Stimulated activated effector memory CD8-positive, alpha-beta T cell treated with anti-CD3 and anti-CD28 coated beads, Interleukin-12 subunit alpha, Interleukin-12 subunit beta, amount 100 ng/mL, for 72 hours (primary cell): Measurements from ENCODE around the gene DDX24.

Experiments
- ATAC-seq: fragments of 150-1000 bp; cut with Tn5 transposase; 2 replicates; pipeline ENCODE4 v1.10.0; 2021
- DNase-seq, 2 donors: peaks; one replicate each; pipeline ENCODE4 v3.0.0; 2021 to 2022; ENCODE audit warnings: low spot score in 2 of 2
- H3K27ac Mint-ChIP-seq: one replicate; pipeline ENCODE4 v1.8.0; 2022; ENCODE audit warnings: mild to moderate bottlenecking, mixed read lengths
- H3K36me3 Mint-ChIP-seq: one replicate; pipeline ENCODE4 v1.8.0; 2022; ENCODE audit warnings: mild to moderate bottlenecking, mixed read lengths
- H3K4me1 Mint-ChIP-seq: one replicate; pipeline ENCODE4 v1.8.0; 2022; ENCODE audit warnings: mixed read lengths
- H3K4me3 Mint-ChIP-seq: one replicate; pipeline ENCODE4 v1.8.0; 2022; ENCODE audit warnings: mild to moderate bottlenecking, mixed read lengths
- H3K9me3 Mint-ChIP-seq: one replicate; pipeline ENCODE4 v1.8.0; 2022; ENCODE audit warnings: mixed read lengths

Gene DDX24

GRCh38 chr14:94080621-94081385 lies at the start of gene DDX24, which contains the start of gene IFI27L1:
Gene DDX24 (minus strand): TSS chr14:94081202. CDS start chr14:94079742, 1,460 bp downstream.
Gene IFI27L1 (plus strand): TSS chr14:94081310. CDS start chr14:94096938, 15,628 bp downstream.
- Mint-ChIP-seq H3K9me3 (no peaks in the 10 kb centered on the region), H3K4me1 (peaks cover 38% of the 10 kb centered on the region), H3K4me3 (peak within 1 kb of the TSS; percentile 100), H3K27ac (peak within 1 kb of the TSS; percentile 100), H3K36me3 (peaks cover 53% of the 10 kb centered on the region)
- DNase-seq (peak; percentile 92 to 96), ATAC-seq (peak; percentile 99)

DNA sequence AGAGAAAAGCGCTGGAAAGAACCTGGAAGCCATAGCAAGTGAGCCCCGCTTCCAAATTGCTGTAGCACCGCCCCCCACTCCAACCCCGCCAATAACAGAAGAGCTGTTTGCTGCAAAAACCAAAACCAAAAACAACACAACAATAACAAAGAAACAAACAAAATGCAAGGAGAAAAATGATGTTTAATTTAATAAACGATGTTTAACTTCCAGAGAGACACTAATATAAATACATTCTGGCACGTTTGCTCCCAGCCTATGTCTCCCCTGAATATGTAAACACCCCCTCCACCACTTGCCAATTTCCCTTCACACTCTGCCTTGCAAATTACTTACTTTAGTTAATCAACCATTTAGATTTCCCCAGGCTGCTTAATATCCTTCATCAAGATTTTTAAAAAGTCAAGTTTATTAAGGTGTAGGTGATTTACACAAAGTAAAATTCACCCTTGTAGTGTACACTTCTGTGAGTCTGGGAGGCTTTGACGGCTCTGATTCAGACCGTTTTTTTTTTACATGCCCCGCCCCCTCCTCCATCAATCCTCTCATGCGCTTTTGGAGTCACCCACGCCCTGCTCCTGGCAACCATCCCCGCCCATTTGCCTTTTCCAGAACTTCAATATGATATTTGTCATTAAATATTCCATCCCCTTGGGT lies 48.9 kb upstream of the DDX24 start:
- ATAC-seq (peak; percentile 47), DNase-seq (peak in 1 of 2 donors; percentile 64)
- no peaks in the 10 kb centered on the region for H3K36me3 Mint-ChIP-seq
- peaks cover 20% of the 10 kb centered on the region for H3K4me1 Mint-ChIP-seq
- H3K27ac Mint-ChIP-seq, result peak overlapping the region; percentile 91
- no peaks in the 10 kb centered on the region for H3K9me3 Mint-ChIP-seq
- H3K4me3 Mint-ChIP-seq, result peak overlapping the region; percentile 91

GRCh38 chr14:94129111-94129757 lies 48.2 kb upstream of the DDX24 start, which contains the start of gene IFI27L2:
Gene IFI27L2 (minus strand): TSS chr14:94129604. CDS start chr14:94129564, 40 bp downstream.
- DNase-seq (peak; percentile 30 to 75), ATAC-seq (peak; percentile 96)
- H3K4me3 Mint-ChIP-seq, result peak within 1 kb of the TSS; percentile 91
- H3K9me3 Mint-ChIP-seq, result no peaks in the 10 kb centered on the region
- peaks cover 20% of the 10 kb centered on the region for H3K4me1 Mint-ChIP-seq
- H3K36me3 Mint-ChIP-seq, result no peaks in the 10 kb centered on the region
- peak within 1 kb of the TSS; percentile 91 for H3K27ac Mint-ChIP-seq

GRCh38 chr14:94128216-94128839 lies 47.3 kb upstream of the DDX24 start:
- no peaks in the 10 kb centered on the region for H3K36me3 Mint-ChIP-seq
- peak overlapping the region; percentile 91 for H3K27ac Mint-ChIP-seq
- H3K4me1 Mint-ChIP-seq, result peaks cover 20% of the 10 kb centered on the region
- DNase-seq (no peak), ATAC-seq (no peak)
- peak overlapping the region; percentile 91 for H3K4me3 Mint-ChIP-seq
- no peaks in the 10 kb centered on the region for H3K9me3 Mint-ChIP-seq

GRCh38 chr14:94127330-94127729 lies 46.3 kb upstream of the DDX24 start:
- peaks cover 20% of the 10 kb centered on the region for H3K4me1 Mint-ChIP-seq
- ATAC-seq, result no peak
- H3K27ac Mint-ChIP-seq, result peak overlapping the region; percentile 58
- H3K4me3 Mint-ChIP-seq, result no peak overlapping the region
- H3K36me3 Mint-ChIP-seq, result no peaks in the 10 kb centered on the region
- H3K9me3 Mint-ChIP-seq, result no peaks in the 10 kb centered on the region
- DNase-seq, result no peak

GRCh38 chr14:94126800-94127199 lies 45.8 kb upstream of the DDX24 start:
- Mint-ChIP-seq H3K4me3 (no peak overlapping the region), H3K27ac (peak overlapping the region; percentile 15), H3K36me3 (no peaks in the 10 kb centered on the region), H3K9me3 (no peaks in the 10 kb centered on the region), H3K4me1 (peaks cover 20% of the 10 kb centered on the region)
- no peak for DNase-seq
- ATAC-seq, result no peak

GRCh38 chr14:94126419-94126677 lies 45.3 kb upstream of the DDX24 start:
- peak overlapping the region; percentile 15 for H3K27ac Mint-ChIP-seq
- ATAC-seq, result no peak
- peaks cover 20% of the 10 kb centered on the region for H3K4me1 Mint-ChIP-seq
- H3K4me3 Mint-ChIP-seq, result no peak overlapping the region
- H3K36me3 Mint-ChIP-seq, result no peaks in the 10 kb centered on the region
- no peaks in the 10 kb centered on the region for H3K9me3 Mint-ChIP-seq
- no peak for DNase-seq

GRCh38 chr14:94125659-94126418 lies 44.8 kb upstream of the DDX24 start:
- Mint-ChIP-seq H3K9me3 (no peaks in the 10 kb centered on the region), H3K27ac (peak overlapping the region; percentile 15), H3K4me3 (no peak overlapping the region), H3K4me1 (peaks cover 20% of the 10 kb centered on the region), H3K36me3 (no peaks in the 10 kb centered on the region)
- no peak for ATAC-seq
- no peak for DNase-seq

DNA sequence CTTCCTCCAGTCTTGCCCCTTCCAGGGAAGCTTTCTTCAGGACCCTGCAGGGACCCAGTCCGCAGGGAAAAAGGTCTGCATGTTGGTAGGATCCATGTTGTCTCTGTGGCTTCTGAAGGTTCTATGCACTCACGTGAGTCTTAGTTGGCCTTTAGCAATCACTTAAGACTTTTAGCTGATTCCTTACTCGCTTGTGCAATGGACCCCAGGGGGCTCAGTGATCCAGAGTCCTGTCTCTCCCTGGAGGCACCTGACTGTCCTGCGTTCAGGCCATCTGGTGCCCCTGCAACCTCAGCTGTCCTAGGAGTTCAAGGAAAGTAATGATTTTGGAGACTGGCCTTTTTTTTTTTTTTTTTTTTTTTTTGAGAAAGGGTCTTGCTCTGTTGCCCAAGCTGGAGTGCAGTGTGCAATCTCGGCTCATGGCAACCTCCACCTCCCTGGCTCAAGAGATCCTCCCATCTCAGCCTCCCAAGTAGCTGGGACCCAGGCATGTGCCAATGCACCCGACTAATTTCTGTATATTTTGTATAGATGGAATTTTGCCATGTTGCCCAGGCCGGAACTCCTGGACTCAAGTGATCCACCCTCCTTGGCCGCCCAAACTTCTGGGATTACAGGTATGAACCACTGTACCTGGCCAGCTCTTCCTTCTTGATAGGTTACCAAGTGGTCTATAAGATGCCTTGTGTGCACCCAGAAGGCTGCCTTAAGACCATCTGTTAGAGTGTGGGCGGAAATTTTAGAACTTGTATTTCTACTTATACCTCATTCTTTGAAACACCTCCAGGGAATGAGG lies 43.8 kb upstream of the DDX24 start:
- Mint-ChIP-seq H3K27ac (no peak overlapping the region), H3K9me3 (no peaks in the 10 kb centered on the region), H3K4me1 (peaks cover 13% of the 10 kb centered on the region), H3K36me3 (no peaks in the 10 kb centered on the region), H3K4me3 (no peak overlapping the region)
- no peak for ATAC-seq
- no peak for DNase-seq

- H3K4me3 Mint-ChIP-seq, result no peak overlapping the region
- H3K4me1 Mint-ChIP-seq, result peaks cover 6% of the 10 kb centered on the region
- ATAC-seq, result no peak
- no peak for DNase-seq
- no peaks in the 10 kb centered on the region for H3K9me3 Mint-ChIP-seq
- H3K36me3 Mint-ChIP-seq, result no peaks in the 10 kb centered on the region
- no peak overlapping the region for H3K27ac Mint-ChIP-seq
These were observed 42.9 kb upstream of the DDX24 start for GRCh38 chr14:94123868-94124267.

DNA sequence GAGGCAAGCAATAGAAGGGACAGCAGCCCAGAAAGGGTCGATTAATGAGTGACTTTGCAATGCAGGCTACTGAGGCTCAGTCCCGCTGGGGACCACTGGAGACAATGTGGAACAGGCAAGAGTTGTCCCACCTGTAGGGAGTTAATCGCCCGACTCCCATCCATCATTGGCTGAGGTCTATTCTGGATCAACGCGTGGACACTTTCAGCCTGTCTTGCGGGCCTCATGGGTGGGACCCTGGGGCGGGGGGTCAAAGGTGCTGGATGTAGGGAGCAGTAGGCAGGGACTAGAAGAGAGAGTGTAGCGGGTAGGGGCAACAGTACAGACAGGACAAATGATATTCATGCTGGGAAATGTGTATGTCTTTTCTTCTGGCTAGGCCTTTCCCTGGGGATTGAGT lies 42.3 kb upstream of the DDX24 start:
- Mint-ChIP-seq H3K4me1 (peaks cover under 1% of the 10 kb centered on the region), H3K4me3 (no peak overlapping the region), H3K27ac (no peak overlapping the region), H3K9me3 (no peaks in the 10 kb centered on the region), H3K36me3 (no peaks in the 10 kb centered on the region)
- no peak for DNase-seq
- no peak for ATAC-seq

- DNase-seq (no peak), ATAC-seq (no peak)
- Mint-ChIP-seq H3K9me3 (no peaks in the 10 kb centered on the region), H3K27ac (peak overlapping the region; percentile 21), H3K4me1 (peaks cover 5% of the 10 kb centered on the region), H3K36me3 (no peaks in the 10 kb centered on the region), H3K4me3 (no peak overlapping the region)
These were observed 41.4 kb upstream of the DDX24 start for GRCh38 chr14:94122438-94122837.

DNA sequence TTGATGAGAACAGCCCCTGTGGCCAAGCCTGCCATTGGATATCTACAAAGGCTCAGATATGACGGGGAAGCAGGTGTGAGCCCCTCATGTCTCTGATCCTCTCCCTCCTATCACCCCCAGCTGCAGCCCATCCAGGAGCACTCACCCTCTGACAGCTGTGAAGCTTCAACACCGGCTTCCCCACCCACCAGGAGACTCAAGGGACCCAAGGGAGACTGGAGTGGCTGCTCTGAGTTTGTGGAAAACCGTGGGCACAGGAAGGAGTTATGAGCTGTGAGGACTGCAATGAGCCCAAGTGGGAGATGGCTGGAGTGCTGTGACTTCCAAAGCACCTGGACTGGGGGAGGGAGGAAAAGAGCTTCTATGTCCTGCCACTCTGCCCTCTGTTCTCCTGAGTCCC lies 40.5 kb upstream of the DDX24 start:
- H3K4me3 Mint-ChIP-seq, result no peak overlapping the region
- DNase-seq, result no peak
- no peaks in the 10 kb centered on the region for H3K36me3 Mint-ChIP-seq
- H3K27ac Mint-ChIP-seq, result no peak overlapping the region
- no peak for ATAC-seq
- H3K4me1 Mint-ChIP-seq, result peaks cover 5% of the 10 kb centered on the region
- H3K9me3 Mint-ChIP-seq, result no peaks in the 10 kb centered on the region

DNA sequence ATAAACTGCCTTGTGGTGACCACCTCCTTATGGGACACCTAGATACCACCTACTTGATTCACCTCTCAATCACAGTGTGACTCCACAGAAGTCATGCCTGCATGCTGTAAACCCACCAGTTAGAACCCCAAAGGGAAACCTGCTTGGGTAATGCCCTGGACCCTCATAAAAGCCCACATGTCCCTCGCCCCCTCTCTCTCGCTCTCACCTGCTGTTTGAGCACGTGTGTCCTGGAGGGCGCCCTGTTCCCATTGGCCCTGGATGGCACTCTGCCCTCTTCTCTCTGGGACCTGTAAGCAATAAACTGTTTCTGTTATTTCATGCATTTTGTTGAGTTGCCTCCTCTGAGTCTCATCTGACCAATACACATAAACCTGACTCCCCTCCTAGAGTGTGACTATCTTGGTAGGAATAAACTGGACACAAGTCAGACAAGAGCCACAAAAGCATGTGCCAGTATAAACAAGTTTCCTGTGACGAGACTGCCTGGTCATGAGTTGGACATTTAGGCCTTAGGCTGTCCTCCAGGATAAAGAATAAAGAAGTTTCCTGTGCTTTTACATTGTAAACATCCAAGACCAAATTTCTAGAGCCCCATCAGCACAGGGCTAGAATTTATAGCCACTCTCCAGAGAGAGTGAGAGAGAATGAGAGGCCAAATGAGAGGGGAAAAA lies 39.8 kb upstream of the DDX24 start:
- no peak for DNase-seq
- H3K27ac Mint-ChIP-seq, result no peak overlapping the region
- H3K4me1 Mint-ChIP-seq, result peaks cover 5% of the 10 kb centered on the region
- no peak overlapping the region for H3K4me3 Mint-ChIP-seq
- H3K36me3 Mint-ChIP-seq, result no peaks in the 10 kb centered on the region
- H3K9me3 Mint-ChIP-seq, result no peaks in the 10 kb centered on the region
- no peak for ATAC-seq
